HG03439 (cell line): ENCODE data around the gene ASB10.

ENCODE experiments used
- ATAC-seq: cut with Tn5 transposase; IDR thresholded peaks from one replicate; pipeline ENCODE4 v1.9.1; 2021; ENCODE audit warnings: mild to moderate bottlenecking, moderate library complexity; ENCODE audit not compliant: unreplicated experiment

The ASB10 gene

GRCh38 chr7:151125846-151126481 is 61.1 kb downstream of the ASB10 start:
- no peak for ATAC-seq
